Sigmoid colon (tissue), 4 donors: ENCODE measurements around the gene TOPBP1.

Source experiments
- EP300 ChIP-seq, 4 donors: sonication (generic); formaldehyde crosslinking; IDR thresholded peaks; one replicate each; pipeline ENCODE4 v1.6.1; 2017; ENCODE audit warnings: antibody characterized with exemption in 4 of 4
- POLR2AphosphoS5 ChIP-seq, 4 donors: sonication (generic); formaldehyde crosslinking; IDR thresholded peaks; one replicate each; pipeline ENCODE4 v1.6.1; 2017; ENCODE audit warnings: antibody characterized with exemption in 4 of 4
- TF ChIP-seq, protein P1 (sequence below), 4 experiments: fragments of 450-650 bp in 3 of 4; fragments of 200-600 bp in 1 of 4; IDR thresholded peaks; one replicate each; pipeline ENCODE4 v1.5.1; 2016 to 2019; ENCODE audit warnings: antibody characterized with exemption in 4 of 4, mild to moderate bottlenecking in 3 of 4, moderate library complexity in 2 of 4

DNA sequence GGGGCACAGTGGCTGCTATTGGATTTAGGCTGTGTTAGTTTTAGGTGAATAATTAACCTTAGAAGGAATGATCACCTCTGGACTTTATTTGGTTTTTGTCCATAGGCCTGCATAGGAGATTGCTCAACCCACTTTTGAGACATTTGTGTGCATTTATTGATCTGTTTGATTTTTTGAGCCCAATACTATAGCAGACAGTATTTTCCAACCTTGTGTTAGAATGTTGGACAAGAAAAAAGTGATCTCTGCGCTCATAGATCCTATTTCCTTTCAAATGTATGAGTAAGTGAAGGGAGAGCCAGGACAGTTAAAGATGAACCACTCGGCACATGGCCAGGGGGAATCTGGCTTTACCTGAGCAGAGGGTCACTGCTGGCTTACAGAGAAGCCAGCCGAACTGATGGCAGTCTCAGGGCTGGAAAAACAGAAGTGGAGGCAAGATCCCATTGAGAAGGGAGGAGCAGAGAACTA is 8.8 kb upstream of the TOPBP1 start:
- TF ChIP-seq, protein P1, sequence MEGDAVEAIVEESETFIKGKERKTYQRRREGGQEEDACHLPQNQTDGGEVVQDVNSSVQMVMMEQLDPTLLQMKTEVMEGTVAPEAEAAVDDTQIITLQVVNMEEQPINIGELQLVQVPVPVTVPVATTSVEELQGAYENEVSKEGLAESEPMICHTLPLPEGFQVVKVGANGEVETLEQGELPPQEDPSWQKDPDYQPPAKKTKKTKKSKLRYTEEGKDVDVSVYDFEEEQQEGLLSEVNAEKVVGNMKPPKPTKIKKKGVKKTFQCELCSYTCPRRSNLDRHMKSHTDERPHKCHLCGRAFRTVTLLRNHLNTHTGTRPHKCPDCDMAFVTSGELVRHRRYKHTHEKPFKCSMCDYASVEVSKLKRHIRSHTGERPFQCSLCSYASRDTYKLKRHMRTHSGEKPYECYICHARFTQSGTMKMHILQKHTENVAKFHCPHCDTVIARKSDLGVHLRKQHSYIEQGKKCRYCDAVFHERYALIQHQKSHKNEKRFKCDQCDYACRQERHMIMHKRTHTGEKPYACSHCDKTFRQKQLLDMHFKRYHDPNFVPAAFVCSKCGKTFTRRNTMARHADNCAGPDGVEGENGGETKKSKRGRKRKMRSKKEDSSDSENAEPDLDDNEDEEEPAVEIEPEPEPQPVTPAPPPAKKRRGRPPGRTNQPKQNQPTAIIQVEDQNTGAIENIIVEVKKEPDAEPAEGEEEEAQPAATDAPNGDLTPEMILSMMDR (IDR thresholded peaks at IDR 0.05) = no peak
- TF ChIP-seq POLR2AphosphoS5 (IDR thresholded peaks at IDR 0.05) (no peak), EP300 (IDR thresholded peaks at IDR 0.05) (no peak)
